SIG-M5 (cell line): ENCODE measurements around the gene TNRC6A.
"Not testable (repeated sequence)": the region's sequence is repeated elsewhere in the genome, so short reads cannot be mapped to it uniquely, and the experiment has no call there.

Experiments used
- DNase-seq: peaks from one replicate; lab custom pipeline; 2025; lab: John Stamatoyannopoulos, UW

The TNRC6A gene

DNA sequence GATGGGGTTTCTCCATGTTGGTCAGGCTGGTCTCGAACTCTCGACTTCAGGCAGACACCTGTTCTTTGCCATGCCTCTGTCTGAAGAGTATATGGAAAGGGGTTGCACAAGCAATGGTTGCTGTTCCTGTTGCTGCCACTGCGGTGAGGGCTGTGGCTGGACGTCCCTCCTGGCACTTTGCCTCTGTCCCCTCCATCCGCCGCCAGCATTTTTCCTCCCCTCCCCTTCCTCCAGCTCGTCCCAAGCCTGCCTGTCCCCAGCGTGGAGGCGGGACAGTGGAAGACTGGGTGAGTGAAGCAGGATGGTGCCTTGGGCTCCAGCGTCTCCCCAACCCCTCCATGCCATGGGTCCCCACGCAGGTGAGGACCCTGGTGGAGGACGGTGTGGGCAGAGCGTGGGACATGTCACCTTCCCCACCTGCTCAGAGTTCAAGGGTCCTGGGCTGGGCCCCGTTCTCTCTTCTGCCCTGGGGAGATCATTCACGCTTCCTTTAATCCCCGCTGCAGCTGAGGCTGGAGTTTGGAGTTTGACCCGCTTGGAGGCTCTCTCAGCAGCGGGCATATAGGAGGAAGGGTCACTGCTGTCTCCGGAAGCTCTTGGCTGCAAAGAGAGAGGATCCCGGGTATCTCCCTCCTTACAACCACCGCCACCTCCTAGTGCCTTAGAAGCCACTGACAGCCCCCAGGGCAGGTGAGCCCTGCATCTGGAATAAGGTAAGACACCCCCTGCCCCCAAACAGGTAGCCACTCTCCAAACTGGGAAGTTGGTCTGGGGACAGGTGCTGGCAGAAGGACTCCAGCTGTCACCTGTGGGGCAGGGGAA lies 116.5 kb downstream of the TNRC6A start, which contains the start of gene SLC5A11:
Gene SLC5A11, plus strand, starts transcription at position 238 of the 822 bp plus-strand sequence. CDS start 12,681 bp downstream, outside the sequence.
- no peak for DNase-seq

DNA sequence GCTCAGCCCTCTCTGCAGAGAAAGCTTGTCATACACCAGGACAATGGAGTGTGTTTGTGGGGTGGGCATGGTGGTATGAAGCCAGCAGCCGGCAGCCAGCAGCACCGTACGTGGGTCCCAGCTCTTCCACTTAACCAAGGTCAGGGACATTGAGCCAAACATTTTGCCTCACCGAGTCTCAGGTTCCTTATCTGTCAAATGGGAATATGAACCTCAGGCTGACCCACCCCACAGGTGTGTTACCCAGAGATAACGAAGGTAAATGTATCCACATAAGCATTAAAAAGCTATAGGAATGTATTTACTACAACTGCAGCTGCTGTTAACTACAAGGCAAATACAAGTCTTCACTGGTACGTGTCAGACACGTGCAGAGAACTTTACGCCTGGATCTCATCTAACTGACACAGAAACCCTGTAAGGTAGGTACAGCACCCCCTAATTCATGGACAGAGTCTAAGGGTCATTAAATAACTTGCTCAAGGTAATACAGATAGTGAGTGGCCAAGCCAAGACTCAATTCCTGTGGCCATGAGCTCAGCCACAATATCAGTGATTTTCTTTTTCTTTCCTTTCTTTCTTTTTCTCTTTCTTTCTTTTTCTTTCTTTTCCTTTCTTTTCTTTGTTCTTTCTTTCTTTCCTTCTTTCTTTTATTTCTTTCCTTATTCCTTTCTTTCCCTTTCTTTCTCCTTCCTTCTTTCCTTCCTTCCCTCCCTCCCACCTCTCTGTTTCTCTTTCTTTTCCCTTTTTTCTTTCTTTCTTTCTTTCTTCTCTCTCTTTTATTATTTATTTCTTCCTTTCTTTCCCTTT lies 117.3 kb downstream of the TNRC6A start:
- DNase-seq, result no peak

DNA sequence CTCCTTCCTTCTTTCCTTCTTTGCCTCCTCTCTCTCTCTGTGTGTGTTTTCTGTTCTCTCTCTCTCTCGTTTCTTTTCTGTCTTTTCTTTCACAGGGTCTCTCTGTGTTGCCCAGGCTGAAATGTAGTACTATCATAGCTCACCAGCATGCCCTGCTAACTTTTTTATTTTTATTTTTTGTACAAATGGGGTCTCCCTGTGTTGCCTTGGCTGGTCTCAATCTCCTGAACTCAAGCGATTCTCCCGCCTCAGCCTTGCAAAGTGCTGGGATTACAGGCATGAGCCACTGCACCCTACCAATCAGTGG lies 117.9 kb downstream of the TNRC6A start:
- no peak for DNase-seq

DNA sequence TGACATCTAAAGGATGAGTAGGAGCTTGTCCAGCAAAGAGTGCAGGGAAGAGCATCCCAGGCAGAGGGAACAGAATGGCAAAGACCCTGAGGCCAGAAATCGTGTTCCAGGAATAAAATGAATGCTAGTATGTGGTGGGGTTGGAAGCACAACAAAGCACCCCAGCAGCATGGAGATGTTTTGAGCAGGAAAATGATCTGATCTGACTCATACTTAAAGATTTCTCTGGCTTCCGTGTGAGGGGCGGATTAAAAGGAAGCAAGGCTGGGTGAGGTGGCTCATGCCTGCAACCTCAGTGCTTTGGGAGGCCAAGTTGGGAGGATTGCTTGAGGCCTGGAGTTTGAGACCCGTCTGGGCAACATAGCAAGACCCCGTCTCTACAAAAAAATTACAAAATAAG lies 118.6 kb downstream of the TNRC6A start:
- no peak for DNase-seq

- DNase-seq, result no peak
Measured at GRCh38 chr16:24849641-24850040, 120.2 kb downstream of the TNRC6A start.

- DNase-seq, result no peak
Measured at GRCh38 chr16:24850289-24850938, 121.0 kb downstream of the TNRC6A start.

- no peak for DNase-seq
Measured at GRCh38 chr16:24851700-24852099, 122.2 kb downstream of the TNRC6A start.

- DNase-seq, result no peak
Measured at GRCh38 chr16:24852281-24852721, 122.8 kb downstream of the TNRC6A start.

DNA sequence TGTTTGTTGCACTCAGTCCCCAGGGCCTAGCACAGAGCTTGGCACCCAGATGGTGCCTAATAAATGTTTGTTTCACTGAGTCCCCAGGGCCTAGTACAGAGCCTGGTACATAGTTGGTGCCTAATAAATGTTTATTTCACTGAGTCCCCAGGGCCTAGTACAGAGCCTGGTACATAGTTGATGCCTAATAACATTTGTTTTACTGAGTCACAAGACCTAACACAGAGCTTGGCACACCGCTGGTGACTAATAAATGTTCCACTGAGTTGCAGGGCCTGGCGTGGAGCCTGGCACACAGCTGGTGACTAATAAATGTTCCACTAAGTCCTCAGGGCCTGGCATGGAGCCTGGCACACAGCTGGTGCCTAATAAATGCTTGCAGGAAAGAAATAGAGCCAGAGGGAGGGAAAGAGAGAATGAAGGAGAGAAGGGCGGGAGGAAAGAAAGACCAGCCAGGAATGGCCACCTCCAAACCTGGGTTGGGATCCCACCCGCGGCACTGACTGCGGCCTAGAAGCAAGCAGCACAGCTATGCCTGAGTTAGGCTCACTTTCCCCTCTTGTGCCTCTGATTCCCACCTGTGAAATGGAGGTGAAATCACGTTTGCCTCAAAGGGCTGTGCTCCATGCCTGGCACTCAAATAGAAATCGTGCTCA lies 123.8 kb downstream of the TNRC6A start:
- DNase-seq, result no peak

GRCh38 chr16:24853830-24854229 lies 124.4 kb downstream of the TNRC6A start:
- DNase-seq, result no peak

- DNase-seq, result no peak
Measured at GRCh38 chr16:24854607-24855171, 125.2 kb downstream of the TNRC6A start.

GRCh38 chr16:24855678-24856077 lies 126.2 kb downstream of the TNRC6A start:
- no peak for DNase-seq

- DNase-seq, result not testable (repeated sequence)
Measured at GRCh38 chr16:24856871-24857270, 127.4 kb downstream of the TNRC6A start.

DNA sequence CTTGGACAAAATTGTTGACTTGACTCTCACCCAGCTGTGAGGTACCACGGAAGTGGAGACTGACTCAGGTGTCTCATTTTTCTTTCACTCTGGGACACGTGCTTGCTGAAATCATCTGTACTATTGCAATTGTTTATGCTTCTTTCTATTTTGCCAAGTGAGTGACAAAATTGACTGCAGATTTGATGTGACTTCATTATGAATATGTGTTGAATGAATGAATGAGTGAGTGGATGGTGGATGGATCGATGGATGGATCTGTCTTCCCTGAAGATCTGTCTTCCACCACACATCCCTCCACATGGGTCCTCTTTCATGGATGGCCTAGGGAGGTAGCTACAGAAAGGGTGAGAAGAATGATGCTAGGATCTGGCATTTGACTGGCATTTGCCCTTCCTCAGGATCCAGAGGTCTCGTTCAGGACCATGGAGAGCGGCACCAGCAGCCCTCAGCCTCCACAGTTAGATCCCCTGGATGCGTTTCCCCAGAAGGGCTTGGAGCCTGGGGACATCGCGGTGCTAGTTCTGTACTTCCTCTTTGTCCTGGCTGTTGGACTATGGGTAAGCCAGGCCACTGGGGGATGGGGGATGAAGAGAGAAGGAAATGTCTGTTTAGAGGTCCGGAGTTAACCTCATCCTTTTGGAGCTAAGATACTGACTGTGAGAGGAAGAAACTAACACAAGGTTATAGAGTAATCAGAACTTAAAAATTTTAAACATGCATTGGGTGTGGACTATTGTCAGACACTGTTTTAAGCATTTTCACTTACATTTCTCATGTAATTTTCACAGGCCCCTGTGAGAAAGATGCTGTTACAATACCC lies 129.0 kb downstream of the TNRC6A start:
- no peak for DNase-seq

DNA sequence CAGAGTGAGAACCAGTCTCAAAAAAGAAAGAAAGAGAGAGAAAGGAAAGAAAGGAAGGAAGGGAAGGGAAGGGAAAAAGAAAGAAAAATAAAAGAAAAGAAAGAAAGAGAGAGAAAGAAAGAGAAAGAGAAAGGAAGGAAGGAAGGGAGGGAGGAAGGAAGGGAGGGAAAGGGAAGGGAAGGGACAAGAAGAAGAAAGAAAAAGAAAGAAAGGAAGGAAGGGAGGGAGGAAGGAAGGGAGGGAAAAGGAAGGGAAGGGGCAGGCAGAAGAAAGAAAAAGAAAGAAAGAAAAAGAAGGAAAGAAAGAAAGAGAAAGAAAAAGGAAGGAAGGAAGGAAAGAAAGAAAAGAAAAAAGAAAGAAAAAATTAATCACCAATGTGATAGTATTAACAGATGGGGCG lies 132.0 kb downstream of the TNRC6A start:
- DNase-seq, result no peak

DNA sequence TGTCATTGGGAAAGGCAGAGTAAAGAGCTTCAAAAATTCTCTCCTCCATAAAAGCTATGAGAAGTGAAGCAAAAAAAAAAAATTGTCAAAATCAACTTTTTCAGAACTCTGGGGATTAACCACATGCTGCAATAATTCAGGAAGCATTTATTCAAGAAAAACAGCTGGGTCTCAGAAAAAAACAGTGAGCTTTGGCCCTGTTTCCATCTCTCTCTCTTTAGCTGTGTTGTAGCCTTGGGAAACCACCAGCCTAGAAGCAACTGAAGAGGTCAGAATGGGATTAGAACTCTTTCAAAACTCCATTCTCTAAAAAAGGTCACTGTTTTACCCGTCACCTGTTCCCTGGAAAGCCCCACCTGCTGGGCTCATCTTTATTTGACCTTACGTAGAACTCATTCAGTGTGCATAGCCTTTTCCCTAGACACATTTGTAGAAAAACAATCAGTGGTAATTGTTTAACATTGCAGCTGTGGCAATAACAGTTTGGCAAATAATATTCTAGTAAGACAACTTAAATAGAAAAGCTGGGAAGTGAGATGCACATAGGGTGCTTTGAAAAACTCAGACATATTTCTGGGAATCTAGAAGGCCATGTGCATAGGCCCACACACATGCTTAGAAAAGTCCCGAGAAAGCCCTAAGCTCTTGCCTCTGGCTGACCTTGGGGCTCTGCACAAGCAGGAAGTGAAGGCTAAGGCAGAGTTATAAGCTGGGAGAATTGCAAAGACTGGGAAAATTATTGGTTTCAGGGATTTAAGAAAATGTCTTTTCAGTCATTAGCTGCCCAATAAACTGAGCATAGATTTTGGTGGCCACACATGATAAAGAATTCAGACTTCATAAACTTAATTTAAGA lies 134.4 kb downstream of the TNRC6A start:
- DNase-seq, result no peak

DNA sequence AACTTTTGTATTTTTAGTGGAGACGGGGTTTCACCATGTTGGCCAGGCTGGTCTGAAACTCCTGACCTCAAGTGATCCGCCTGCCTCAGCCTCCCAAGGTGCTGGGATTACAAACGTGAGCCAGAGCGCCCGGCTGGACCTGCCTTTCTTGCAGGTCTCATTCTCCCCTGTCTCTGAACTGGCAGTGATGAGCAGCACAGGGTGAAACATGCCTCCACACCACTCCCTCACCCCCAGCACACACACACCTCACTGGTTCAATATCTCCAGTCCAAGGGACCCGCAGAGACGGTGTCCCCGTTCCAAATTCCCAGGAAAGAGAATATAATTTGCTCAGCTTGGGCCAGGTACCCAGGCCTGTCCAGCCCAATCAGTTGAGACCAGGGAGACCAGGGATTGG lies 139.6 kb downstream of the TNRC6A start:
- DNase-seq, result no peak

GRCh38 chr16:24871891-24872290 lies 142.4 kb downstream of the TNRC6A start:
- no peak for DNase-seq

DNA sequence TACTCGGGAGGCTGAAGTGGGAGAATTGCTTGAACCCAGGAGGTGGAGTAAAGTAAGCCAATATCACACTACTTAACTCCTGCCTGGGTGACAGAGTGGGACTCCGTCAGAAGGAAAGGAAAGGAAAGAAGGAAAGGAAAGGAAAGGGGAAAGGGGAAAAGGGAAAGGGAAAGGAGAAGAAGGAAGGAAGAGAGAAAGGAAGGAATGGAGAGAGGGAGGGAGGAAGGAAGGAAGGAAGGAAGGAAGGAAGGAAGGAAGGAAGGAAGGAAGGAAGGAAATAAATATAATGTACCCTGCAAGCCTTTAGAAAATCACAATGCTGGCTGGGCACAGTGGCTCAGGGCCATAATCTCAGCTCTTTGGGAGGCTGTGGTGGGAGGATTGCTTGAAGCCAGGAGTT lies 143.6 kb downstream of the TNRC6A start:
- no peak for DNase-seq

- no peak for DNase-seq
Measured at GRCh38 chr16:24875466-24875865, 146.0 kb downstream of the TNRC6A start.
